K562 (cell line): ENCODE data around the gene CAPN2. TPM values are rescaled to one million over a fixed set of nuclear protein-coding genes. Genes with fewer than 3 reads are reported as not detected.

Experiments
- ATF1 ChIP-seq, 2 experiments: fragments of 450-650 bp in 1 of 2; IDR thresholded peaks; 2 replicates each; pipeline ENCODE4 v1.6.1; 2016; ENCODE audit warnings: missing compliant biosample characterization in 1 of 2, missing genetic modification characterization in 1 of 2
- BHLHE40 ChIP-seq: IDR thresholded peaks from 2 replicates; pipeline ENCODE4 v1.6.1; 2011; ENCODE audit warnings: low read length, improper control_type of control experiment
- BMI1 ChIP-seq: fragments of 150-350 bp; IDR thresholded peaks from 2 replicates; pipeline ENCODE4 v1.6.1; 2014; ENCODE audit warnings: low read length
- CHD4 ChIP-seq: fragments of 200-600 bp; sonication (generic); IDR thresholded peaks from 3 replicates; pipeline ENCODE4 v1.6.1; 2012; ENCODE audit warnings: low read depth, mild to moderate bottlenecking, mixed read lengths, low read length, inconsistent platforms; ENCODE audit not compliant: insufficient read depth, insufficient replicate concordance, poor library complexity, severe bottlenecking
- CXXC5 ChIP-seq: fragments of 250-450 bp; sonication (Bioruptor Pico); IDR thresholded peaks from 2 replicates; pipeline ENCODE4 v1.8.0; 2022; ENCODE audit warnings: inconsistent platforms, mild to moderate bottlenecking, moderate library complexity
- EP400 ChIP-seq: fragments of 450-650 bp; IDR thresholded peaks from 2 replicates; pipeline ENCODE4 v1.6.1; 2017; ENCODE audit warnings: antibody characterized with exemption, mild to moderate bottlenecking, moderate library complexity
- ETS2 ChIP-seq: IDR thresholded peaks from 2 replicates; pipeline ENCODE4 v1.6.1; 2016; ENCODE audit warnings: borderline replicate concordance, missing genetic modification characterization, mild to moderate bottlenecking, moderate library complexity, missing compliant biosample characterization; ENCODE audit not compliant: poor library complexity, severe bottlenecking
- FOSL1 ChIP-seq: fragments of 200-800 bp; sonication (Bioruptor generic); conservative IDR thresholded peaks from 2 replicates; pipeline ENCODE4 v1.6.1; 2016; ENCODE audit warnings: missing genetic modification characterization, missing compliant biosample characterization
- FOXA3 ChIP-seq, 2 experiments: fragments of 450-650 bp in 1 of 2; sonication (generic) in 1 of 2; formaldehyde crosslinking; IDR thresholded peaks in 1 of 2; conservative IDR thresholded peaks in 1 of 2; 2 replicates each; pipeline versions ENCODE4 v1.4.0 to v1.8.0; 2020 to 2022; ENCODE audit warnings: mild to moderate bottlenecking in 2 of 2, missing genetic modification reagents in 1 of 2
- JUN ChIP-seq, 2 experiments: sonication (generic) in 1 of 2; formaldehyde crosslinking in 1 of 2; IDR thresholded peaks; 2 replicates each; pipeline versions ENCODE4 v1.6.1 to v1.8.0; 2012 to 2022; ENCODE audit warnings: borderline replicate concordance in 2 of 2, mild to moderate bottlenecking in 2 of 2, improper control_type of control experiment in 1 of 2, low read depth in 1 of 2, low read length in 1 of 2, missing genetic modification reagents in 1 of 2
- KHSRP ChIP-seq: fragments of 450-650 bp; IDR thresholded peaks from 2 replicates; pipeline ENCODE4 v1.6.1; 2017
- NFRKB ChIP-seq: fragments of 450-650 bp; IDR thresholded peaks from 2 replicates; pipeline ENCODE4 v1.6.1; 2016; ENCODE audit warnings: low read depth
- PHF8 ChIP-seq: fragments of 200-600 bp; sonication (generic); IDR thresholded peaks from 2 replicates; pipeline ENCODE4 v1.6.1; 2012; ENCODE audit warnings: mixed run types, mild to moderate bottlenecking, inconsistent platforms, low read length, moderate library complexity, borderline replicate concordance
- RAD21 ChIP-seq, 2 experiments: fragments of 250-450 bp in 1 of 2; fragments of 450-650 bp in 1 of 2; sonication (Bioruptor Pico) in 1 of 2; formaldehyde crosslinking in 1 of 2; IDR thresholded peaks in 1 of 2; conservative IDR thresholded peaks in 1 of 2; 2 replicates each; pipeline versions ENCODE4 v1.4.0 to v1.8.0; 2020 to 2022; ENCODE audit warnings: mild to moderate bottlenecking in 2 of 2, moderate library complexity in 1 of 2
- TRIM24 ChIP-seq, 2 experiments: fragments of 450-650 bp; IDR thresholded peaks; 2 replicates each; pipeline ENCODE4 v1.6.1; 2016
- ZNF12 ChIP-seq: sonication (generic); formaldehyde crosslinking; IDR thresholded peaks from 2 replicates; pipeline ENCODE4 v1.4.0; 2020; ENCODE audit warnings: mild to moderate bottlenecking, missing genetic modification reagents
- ZNF140 ChIP-seq: fragments of 250-450 bp; sonication (Bioruptor Pico); IDR thresholded peaks from 2 replicates; pipeline ENCODE4 v1.8.0; 2021; ENCODE audit warnings: moderate library complexity, mild to moderate bottlenecking, inconsistent platforms
- ZNF431 ChIP-seq: sonication (generic); formaldehyde crosslinking; IDR thresholded peaks from 2 replicates; pipeline ENCODE4 v1.8.0; 2022; ENCODE audit warnings: mild to moderate bottlenecking, missing genetic modification reagents
- ZNF583 ChIP-seq: fragments of 250-450 bp; sonication (Bioruptor Pico); IDR thresholded peaks from 2 replicates; pipeline ENCODE4 v1.4.0; 2020
- polyA plus RNA-seq, 8 experiments: library from polyadenylated mRNA; depleted of rRNA in 4 of 8; stranded (reverse) in 5 of 8; unstranded in 3 of 8; fragments of >200 nt; fragmentation: Nextera tagmentation in 2 of 8; fragmentation: Illumina TruSeq in 1 of 8; extraction: Ambion mirVana in 2 of 8; extraction: Trizol in 1 of 8; gene quantifications; 2 replicates each; pipeline versions ENCODE4 v1.2.1 to v1.2.3, GENCODE V29; 2011 to 2014; ENCODE audit warnings: inconsistent platforms in 1 of 8, missing spikeins in 1 of 8
- total RNA-seq, 7 experiments: library from RNA; depleted of rRNA in 6 of 7; stranded (reverse); fragments of >200 nt in 6 of 7; fragmentation: Illumina TruSeq in 2 of 7; extraction: Trizol in 2 of 7; gene quantifications; 2 replicates each; pipeline versions ENCODE4 v1.2.1 to v1.2.3, GENCODE V29; 2011 to 2021; ENCODE audit warnings: low replicate concordance in 1 of 7
- TF ChIP-seq, protein P1 (sequence below): fragments of 250-450 bp; sonication (Bioruptor Pico); IDR thresholded peaks from 2 replicates; pipeline ENCODE4 v1.4.0; 2020; ENCODE audit warnings: borderline replicate concordance

CAPN2 gene
- total and polyA plus RNA-seq, 9 of the 15 experiments (the other 6 are each of a cell fraction or from before 2014, with no cell fraction given) = 24.6 to 157 (median 101) TPM

- TF ChIP-seq BHLHE40 (no peak), ETS2 (tag) (no peak), JUN (IDR thresholded peaks at IDR 0.05; ENCODE audit: borderline replicate concordance, low read depth, low read length) (peak; percentile 86), JUN (CRISPR knock-in tag; IDR thresholded peaks at IDR 0.05; ENCODE audit: borderline replicate concordance) (no peak), ZNF431 (CRISPR knock-in tag) (no peak), FOXA3 (CRISPR knock-in tag; conservative IDR thresholded peaks at IDR 0.05 in 1 of 2, IDR thresholded peaks at IDR 0.05 in 1 of 2) (0 out of 4 replicates have a peak, but pooled peaks of 1 of the 2 experiments have one; percentile 32), CXXC5 (CRISPR knock-in tag) (peak; percentile 58; the same call in 1 of the 2 replicates), RAD21 (CRISPR knock-in tag; conservative IDR thresholded peaks at IDR 0.05 in 1 of 2, IDR thresholded peaks at IDR 0.05 in 1 of 2) (0 out of 4 replicates have a peak, but pooled peaks of 1 of the 2 experiments have one; percentile 10), ZNF583 (CRISPR knock-in tag) (peak; percentile 35; the same call in 1 of the 2 replicates), PHF8 (no peak), NFRKB (no peak), TRIM24 (IDR thresholded peaks at IDR 0.05) (peak; percentile 43 to 76; a peak in 2 of 4 replicates), ZNF12 (CRISPR knock-in tag) (no peak), ZNF140 (CRISPR knock-in tag) (peak; percentile 4; the same call in 1 of the 2 replicates), BMI1 (no peak), EP400 (0 out of 2 replicates have a peak, but pooled peaks have one; percentile 30), CHD4 (no peak), ATF1 (CRISPR knock-in tag; IDR thresholded peaks at IDR 0.05) (no peak), ATF1 (tag; IDR thresholded peaks at IDR 0.05) (peak; percentile 21; the same call in 1 of the 2 replicates), KHSRP (no peak), FOSL1 (tag) (0 out of 2 replicates have a peak, but pooled peaks have one; percentile 23)
- TF ChIP-seq, protein P1, sequence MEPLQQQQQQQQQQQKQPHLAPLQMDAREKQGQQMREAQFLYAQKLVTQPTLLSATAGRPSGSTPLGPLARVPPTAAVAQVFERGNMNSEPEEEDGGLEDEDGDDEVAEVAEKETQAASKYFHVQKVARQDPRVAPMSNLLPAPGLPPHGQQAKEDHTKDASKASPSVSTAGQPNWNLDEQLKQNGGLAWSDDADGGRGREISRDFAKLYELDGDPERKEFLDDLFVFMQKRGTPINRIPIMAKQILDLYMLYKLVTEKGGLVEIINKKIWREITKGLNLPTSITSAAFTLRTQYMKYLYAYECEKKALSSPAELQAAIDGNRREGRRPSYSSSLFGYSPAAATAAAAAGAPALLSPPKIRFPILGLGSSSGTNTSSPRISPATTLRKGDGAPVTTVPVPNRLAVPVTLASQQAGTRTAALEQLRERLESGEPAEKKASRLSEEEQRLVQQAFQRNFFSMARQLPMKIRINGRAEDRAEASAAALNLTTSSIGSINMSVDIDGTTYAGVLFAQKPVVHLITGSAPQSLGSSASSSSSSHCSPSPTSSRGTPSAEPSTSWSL (CRISPR knock-in tag) = no peak
These were observed 107.6 kb downstream of the CAPN2 start (continued) for GRCh38 chr1:223819730-223820514.
